Heart right ventricle (tissue), 16 donors: Measurements from ENCODE around the gene FUT6. TPM values are rescaled to one million over a fixed set of nuclear protein-coding genes. Genes with fewer than 3 reads are reported as not detected.

ENCODE experiments used
- ATAC-seq, 8 donors: fragments of 200-7000 bp; cut with Tn5 transposase; one replicate each; pipeline ENCODE4 v1.9.1; 2020; ENCODE audit warnings: mild to moderate bottlenecking in 8 of 8, moderate library complexity in 8 of 8, moderate number of reproducible peaks in 1 of 8
- DNase-seq, 2 donors: peaks; one replicate each; pipeline ENCODE4 v3.0.0-alpha.2; 2020
- H3K27ac ChIP-seq, 10 donors: fragments of 200-600 bp; sonication (generic) in 2 of 10; one replicate each; pipeline versions ENCODE4 v1.5.0 to v1.8.0; 2020 to 2022; ENCODE audit warnings: mild to moderate bottlenecking in 3 of 10
- H3K27me3 ChIP-seq, 7 donors: fragments of 200-600 bp; one replicate each; pipeline ENCODE4 v1.8.0; 2021 to 2022; ENCODE audit warnings: mild to moderate bottlenecking in 2 of 7
- H3K36me3 ChIP-seq, 9 donors: fragments of 200-600 bp; sonication (generic) in 1 of 9; one replicate each; pipeline versions ENCODE4 v1.5.0 to v1.8.0; 2020 to 2022; ENCODE audit warnings: mild to moderate bottlenecking in 2 of 9
- H3K4me1 ChIP-seq, 9 donors: fragments of 200-600 bp; sonication (generic) in 1 of 9; one replicate each; pipeline versions ENCODE4 v1.5.0 to v1.8.0; 2020 to 2022; ENCODE audit warnings: mild to moderate bottlenecking in 4 of 9
- H3K4me3 ChIP-seq, 10 donors: fragments of 200-600 bp; sonication (generic) in 2 of 10; one replicate each; pipeline versions ENCODE4 v1.5.0 to v1.8.0; 2020 to 2022; ENCODE audit warnings: mild to moderate bottlenecking in 7 of 10, moderate library complexity in 2 of 10
- H3K9me3 ChIP-seq, 11 donors: fragments of 200-600 bp in 10 of 11; sonication (generic) in 2 of 11; one replicate each; pipeline versions ENCODE4 v1.5.0 to v1.8.0; 2013 to 2022; ENCODE audit warnings: mild to moderate bottlenecking in 2 of 11, control low read depth in 1 of 11, moderate library complexity in 1 of 11
- WGBS, 2 donors: extraction: QIAGEN DNeasy Blood & Tissue Kit; methylation state at CpG; one replicate each; pipeline ENCODE4 v1.1.7; 2013; ENCODE audit warnings: inconsistent platforms in 1 of 2; 5-methylcytosine and 5-hydroxymethylcytosine counted together
- intact Hi-C, 10 donors: fragments of 100-400 bp; cut with DNase I; formaldehyde crosslinking; loops; one replicate each; pipeline versions ENCODE4 v1.11.1 to v1.14.2; 2022
- polyA plus RNA-seq, 2 donors: library from polyadenylated mRNA; stranded (reverse); fragments of 200-250 nt; gene quantifications; one replicate each; pipeline ENCODE4 v1.2.3, GENCODE V29; 2013
- total RNA-seq, 10 donors: library from RNA; stranded (reverse); fragmentation: NEBNext Ultra II Directional in 3 of 10; extraction: Animal tissue kit (Norgen Biotek cat#: 25700) in 3 of 10; gene quantifications; one replicate each; pipeline versions ENCODE4 v1.2.1 to v1.2.4, GENCODE V29; 2021 to 2023
- TF ChIP-seq, protein P1 (sequence below), 9 donors: fragments of 200-600 bp; sonication (generic) in 2 of 9; IDR thresholded peaks; one replicate each; pipeline versions ENCODE4 v1.5.0 to v1.8.0; 2021 to 2022; ENCODE audit warnings: antibody characterized with exemption in 9 of 9, mild to moderate bottlenecking in 5 of 9, moderate library complexity in 1 of 9
- donor health status: Arrhythmogenic right ventricular cardiomyopathy.
- donor health status: ischemic (EF 13 %, LVEDD 7.1; RV severe dilation, severe dysfunction).
- donor health status: healthy with polysubstance abuse.
- donor health status: DM: no; HTN: yes; CAD: no.
- donor health status: DM: no; HTN: no; CAD: no.
- donor health status: ischemic (EF 25% LVEDD 6.9; RV normal size, moderate dysfunction).
- donor health status: ischemic (EF 25% LVEDD 5.7; RV mildly dilated, moderate dysfunction).
- donor health status: healthy.
- donor health status: DM: yes; HTN: yes; CAD: no.
- donor health status: Ischemic cardiomyopathy.
- donor health status: ischemic (EF 35%, LVEDD 5.7; RV mildly dilated, moderate dysfunction).
- donor health status: nonischemic (EF 11% LVEDD 7.7; RV severe dilation, severe dysfunction).
- donor health status: DM: yes; HTN: yes; CAD: no.
- donor health status: PGD.
- donor health status: ischemic (EF 29% LVEDD 5.4; RV normal size, mild dysfunction).
- donor health status: nonischemic (EF 23%, LVEDD 6.1; RV moderate dilation, normal function).

The FUT6 gene
- total and polyA plus RNA-seq, 12 donors: not detected

DNA sequence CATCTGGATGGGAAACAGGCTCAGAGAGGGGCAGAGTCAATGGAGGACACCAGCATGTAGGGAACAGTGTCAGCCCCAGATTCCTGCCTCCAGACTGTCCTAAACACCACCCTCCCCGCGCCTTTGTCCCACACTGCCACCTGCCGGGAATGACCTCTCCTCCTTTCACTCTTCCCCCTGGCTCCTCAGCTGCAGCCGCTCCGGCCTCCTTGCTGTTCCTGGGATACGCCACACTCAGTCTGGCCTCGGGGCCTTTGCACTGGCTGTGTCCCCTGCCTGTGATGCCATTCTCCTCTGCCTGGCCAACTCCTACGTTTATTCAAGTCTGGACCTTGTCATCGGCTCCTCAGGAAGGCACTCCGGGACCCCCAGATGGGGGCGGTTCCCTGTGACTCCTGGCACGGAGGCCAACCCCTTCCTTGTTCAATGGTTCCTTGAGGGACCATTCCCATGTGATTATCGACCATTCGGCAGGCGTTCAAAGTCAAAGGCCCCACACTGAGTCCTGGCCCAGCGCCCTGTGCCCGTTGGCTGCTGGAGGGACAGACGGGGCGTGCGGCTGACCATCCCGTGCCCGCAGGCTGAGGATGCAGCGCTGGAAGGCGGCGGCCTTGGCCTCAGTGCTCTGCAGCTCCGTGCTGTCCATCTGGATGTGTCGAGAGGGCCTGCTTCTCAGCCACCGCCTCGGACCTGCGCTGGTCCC lies 15.8 kb downstream of the FUT6 start:
- Histone ChIP-seq H3K9me3 (no peaks in the 10 kb centered on the region), H3K4me3 (no peak overlapping the region), H3K27ac (no peak overlapping the region), H3K4me1 (peaks cover 0 to 15% (median 3%) of the 10 kb centered on the region in 9 donors), H3K36me3 (no peaks in the 10 kb centered on the region), H3K27me3 (peaks cover 0 to 19% (median 9%) of the 10 kb centered on the region in 7 donors)
- no peak for DNase-seq
- TF ChIP-seq, protein P1, sequence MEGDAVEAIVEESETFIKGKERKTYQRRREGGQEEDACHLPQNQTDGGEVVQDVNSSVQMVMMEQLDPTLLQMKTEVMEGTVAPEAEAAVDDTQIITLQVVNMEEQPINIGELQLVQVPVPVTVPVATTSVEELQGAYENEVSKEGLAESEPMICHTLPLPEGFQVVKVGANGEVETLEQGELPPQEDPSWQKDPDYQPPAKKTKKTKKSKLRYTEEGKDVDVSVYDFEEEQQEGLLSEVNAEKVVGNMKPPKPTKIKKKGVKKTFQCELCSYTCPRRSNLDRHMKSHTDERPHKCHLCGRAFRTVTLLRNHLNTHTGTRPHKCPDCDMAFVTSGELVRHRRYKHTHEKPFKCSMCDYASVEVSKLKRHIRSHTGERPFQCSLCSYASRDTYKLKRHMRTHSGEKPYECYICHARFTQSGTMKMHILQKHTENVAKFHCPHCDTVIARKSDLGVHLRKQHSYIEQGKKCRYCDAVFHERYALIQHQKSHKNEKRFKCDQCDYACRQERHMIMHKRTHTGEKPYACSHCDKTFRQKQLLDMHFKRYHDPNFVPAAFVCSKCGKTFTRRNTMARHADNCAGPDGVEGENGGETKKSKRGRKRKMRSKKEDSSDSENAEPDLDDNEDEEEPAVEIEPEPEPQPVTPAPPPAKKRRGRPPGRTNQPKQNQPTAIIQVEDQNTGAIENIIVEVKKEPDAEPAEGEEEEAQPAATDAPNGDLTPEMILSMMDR (IDR thresholded peaks at IDR 0.05): no peak
- 85% methylated on average over 30 of the region's 30 CpGs for WGBS, 2 donors
- intact Hi-C loops: no loop called here
- no peak for ATAC-seq

DNA sequence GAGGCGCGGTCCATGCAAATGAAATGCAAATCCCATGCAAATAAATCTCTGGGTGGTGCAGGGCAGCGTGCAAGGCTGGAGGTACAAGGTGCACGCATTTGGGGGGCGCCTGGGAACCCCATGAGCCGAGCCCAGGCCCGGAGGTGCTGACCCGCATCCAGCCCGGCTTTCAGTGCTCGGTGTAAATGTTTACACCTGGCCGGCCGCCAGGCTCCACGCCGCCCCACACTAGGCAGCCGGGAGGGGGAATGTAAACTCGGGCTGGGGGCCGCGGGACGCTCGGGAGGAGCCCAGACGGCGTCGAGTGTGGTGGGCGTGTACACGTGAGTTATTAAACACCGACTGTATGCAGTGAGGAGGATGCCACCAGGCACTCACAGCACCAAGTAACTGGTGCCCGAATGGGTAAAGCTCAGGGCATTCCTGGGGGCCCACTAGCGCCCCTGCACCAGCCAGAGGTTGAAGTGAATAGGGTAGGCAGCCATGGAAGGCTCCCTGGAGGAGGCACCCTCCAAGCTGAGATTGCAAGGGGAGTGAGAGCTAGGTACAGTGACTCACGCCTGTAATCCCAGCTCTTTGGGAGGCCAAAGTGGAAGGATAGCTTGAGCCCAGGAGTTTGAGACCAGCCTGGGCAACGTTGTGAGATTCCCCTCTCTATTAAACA lies 17.2 kb downstream of the FUT6 start:
- DNase-seq (no peak), ATAC-seq (no peak)
- H3K9me3 ChIP-seq: no peaks in the 10 kb centered on the region
- H3K4me3 ChIP-seq: no peak overlapping the region
- 37 to 48% methylated on average over 30 of the region's 30 CpGs for WGBS, 2 donors
- H3K27ac ChIP-seq: no peak overlapping the region
- TF ChIP-seq, protein P1 (IDR thresholded peaks at IDR 0.05): no peak
- no peaks in the 10 kb centered on the region for H3K36me3 ChIP-seq
- H3K4me1 ChIP-seq: peaks cover 0 to 6% (median 0%) of the 10 kb centered on the region in 9 donors
- H3K27me3 ChIP-seq: peaks cover 0 to 7% (median 1%) of the 10 kb centered on the region in 7 donors
- intact Hi-C loops: no loop called here

DNA sequence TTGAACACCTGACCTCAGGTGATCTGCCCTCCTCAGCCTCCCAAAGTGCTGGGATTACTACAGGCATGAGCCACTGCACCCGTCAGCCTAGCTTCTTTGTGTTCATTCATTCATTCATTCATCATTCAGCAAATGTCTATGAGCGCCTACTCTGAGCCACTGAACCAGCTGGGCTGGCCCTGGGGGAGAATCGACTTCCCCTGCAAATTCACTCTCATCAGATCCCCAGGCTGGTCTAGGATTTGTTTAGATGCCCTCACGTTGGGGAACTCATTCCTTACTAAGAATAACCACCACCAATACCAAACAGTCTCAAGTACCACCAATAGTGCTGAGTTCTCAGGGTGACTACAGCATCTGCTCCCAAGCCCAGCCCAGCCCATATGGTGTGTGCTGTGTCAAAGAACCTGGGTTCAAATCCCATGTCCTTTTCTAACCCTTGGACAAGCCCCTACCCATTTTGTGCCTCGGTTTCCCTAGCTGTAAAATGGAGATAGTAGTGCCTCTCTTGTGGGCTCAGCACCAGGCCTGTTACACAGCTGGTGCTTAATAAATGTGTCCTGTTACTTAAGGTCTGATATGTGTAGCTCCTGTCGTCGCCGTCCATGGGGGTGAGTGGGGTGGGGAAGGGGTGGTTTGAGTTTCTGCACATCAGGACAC lies 17.9 kb downstream of the FUT6 start:
- Histone ChIP-seq H3K36me3 (no peaks in the 10 kb centered on the region), H3K27me3 (peaks cover 0 to 6% (median 0%) of the 10 kb centered on the region in 7 donors), H3K9me3 (no peaks in the 10 kb centered on the region), H3K4me3 (no peak overlapping the region), H3K4me1 (no peaks in the 10 kb centered on the region), H3K27ac (no peak overlapping the region)
- intact Hi-C loops: no loop called here
- ATAC-seq (no peak), DNase-seq (no peak)
- TF ChIP-seq, protein P1 (IDR thresholded peaks at IDR 0.05): no peak
- WGBS, 2 donors: 59 to 61% methylated on average over 8 of the region's 8 CpGs

DNA sequence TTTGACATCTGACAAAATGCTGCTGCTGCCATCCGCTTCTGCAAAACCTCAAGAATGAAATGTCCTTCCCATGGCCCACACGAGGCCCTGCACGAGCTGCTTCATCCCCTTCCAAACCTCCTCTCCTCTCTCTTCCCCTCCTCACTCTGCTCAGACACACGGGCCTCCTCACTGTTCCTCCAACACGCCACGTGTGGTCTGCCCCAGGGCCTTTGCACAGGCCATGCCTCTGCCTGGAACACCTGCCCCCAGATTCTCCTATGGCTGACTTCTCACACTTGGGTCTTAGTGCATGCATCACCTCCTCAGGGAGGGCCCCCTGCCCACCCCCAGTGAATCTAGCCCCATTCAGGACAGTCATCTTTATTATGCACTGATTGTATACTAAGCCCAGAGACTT lies 18.7 kb downstream of the FUT6 start:
- Histone ChIP-seq H3K27ac (no peak overlapping the region), H3K4me3 (no peak overlapping the region), H3K36me3 (no peaks in the 10 kb centered on the region), H3K9me3 (no peaks in the 10 kb centered on the region), H3K4me1 (no peaks in the 10 kb centered on the region), H3K27me3 (peaks cover 0 to 6% (median 0%) of the 10 kb centered on the region in 7 donors)
- DNase-seq (no peak), ATAC-seq (peak in 1 of 8 donors; percentile 34)
- TF ChIP-seq, protein P1 (IDR thresholded peaks at IDR 0.05): no peak
- intact Hi-C loops: no loop called here
- 65 to 74% methylated on average over 6 of the region's 6 CpGs for WGBS, 2 donors
